HG03060 (cell line): ENCODE measurements around the gene FAM156B.
"Not testable (repeated sequence)": the region's sequence is repeated elsewhere in the genome, so short reads cannot be mapped to it uniquely, and the experiment has no call there.

Experiments used
- ATAC-seq: cut with Tn5 transposase; IDR thresholded peaks from one replicate; pipeline ENCODE4 v1.9.1; 2021; ENCODE audit warnings: low read depth, moderate number of reproducible peaks; ENCODE audit not compliant: unreplicated experiment

FAM156B gene

GRCh38 chrX:52896855-52897709, at the start of gene FAM156B:
TSS of gene FAM156B (plus strand) at chrX:52897330. CDS start at chrX:52907226, 9,896 bp downstream.
- peak; percentile 82 for ATAC-seq

GRCh38 chrX:52852110-52852860, 44.8 kb upstream of the FAM156B start:
- ATAC-seq: no peak

- ATAC-seq: not testable (repeated sequence)
Measured at GRCh38 chrX:52856991-52857525, 40.1 kb upstream of the FAM156B start.

GRCh38 chrX:52865343-52865998, 31.7 kb upstream of the FAM156B start:
- no peak for ATAC-seq

GRCh38 chrX:52867610-52868348, 29.4 kb upstream of the FAM156B start, which contains the start of gene XAGE3:
TSS of gene XAGE3 (minus strand) at chrX:52868083. CDS start at chrX:52867133, 950 bp downstream.
- no peak for ATAC-seq

- ATAC-seq: no peak
Measured at GRCh38 chrX:52870046-52870445, 27.1 kb upstream of the FAM156B start.

GRCh38 chrX:52873825-52874224, 23.3 kb upstream of the FAM156B start:
- ATAC-seq: not testable (repeated sequence)

GRCh38 chrX:52874661-52875060, 22.5 kb upstream of the FAM156B start:
- no peak for ATAC-seq

- ATAC-seq: not testable (repeated sequence)
Measured at GRCh38 chrX:52875436-52875835, 21.7 kb upstream of the FAM156B start.

- not testable (repeated sequence) for ATAC-seq
Measured at GRCh38 chrX:52876386-52876785, 20.7 kb upstream of the FAM156B start.

GRCh38 chrX:52887459-52887858, 9.7 kb upstream of the FAM156B start:
- ATAC-seq: not testable (repeated sequence)

GRCh38 chrX:52888090-52888489, 9.0 kb upstream of the FAM156B start:
- not testable (repeated sequence) for ATAC-seq

- not testable (repeated sequence) for ATAC-seq
Measured at GRCh38 chrX:52896438-52896837, 692 bp upstream of the FAM156B start.

- ATAC-seq: not testable (repeated sequence)
Measured at GRCh38 chrX:52905531-52905930, 8.4 kb downstream of the FAM156B start.

GRCh38 chrX:52906072-52906471, 8.9 kb downstream of the FAM156B start:
- not testable (repeated sequence) for ATAC-seq

GRCh38 chrX:52907137-52907536, 10.0 kb downstream of the FAM156B start:
- ATAC-seq: not testable (repeated sequence)

GRCh38 chrX:52907900-52908299, 10.8 kb downstream of the FAM156B start:
- ATAC-seq: not testable (repeated sequence)

GRCh38 chrX:52909313-52909969, 12.3 kb downstream of the FAM156B start:
- not testable (repeated sequence) for ATAC-seq

GRCh38 chrX:52913681-52914080, 16.6 kb downstream of the FAM156B start:
- ATAC-seq: not testable (repeated sequence)
